Measurements from ENCODE around the gene FAM227B. TPM values are rescaled to one million over a fixed set of nuclear protein-coding genes. Genes with fewer than 3 reads are reported as not detected.
"Not testable (repeated sequence)": the region's sequence is repeated elsewhere in the genome, so short reads cannot be mapped to it uniquely, and the experiment has no call there.

Gene FAM227B
- total and polyA plus RNA-seq, 3 experiments from 2014 or later: 4.9 to 20.4 (median 5.6) TPM

- Mint-ChIP-seq H3K27me3 (no peaks in the 10 kb centered on the region), H3K27ac (peak overlapping the region in 1 of 8 donors; percentile 46), H3K9me3 (peaks cover 20 to 33% (median 27%) of the 10 kb centered on the region in 5 donors), H3K36me3 (peaks cover 22 to 49% (median 28%) of the 10 kb centered on the region in 3 donors), H3K4me1 (no peaks in the 10 kb centered on the region), H3K4me3 (no peak overlapping the region)
- Histone ChIP-seq H3K36me3 (ENCODE audit: insufficient read depth, low read length) (no peaks in the 10 kb centered on the region), H3K9me3 (ENCODE audit: low read length) (no peaks in the 10 kb centered on the region), H3K4me1 (ENCODE audit: insufficient read depth, low read length) (no peaks in the 10 kb centered on the region), H3K27ac (ENCODE audit: low read depth, low read length) (no peak overlapping the region), H3K4me3 (ENCODE audit: low read length) (no peak overlapping the region), H3K27me3 (ENCODE audit: insufficient read depth, low read length, poor library complexity, severe bottlenecking) (no peaks in the 10 kb centered on the region)
- CTCF ChIA-PET: no interaction called here
- no peak for DNase-seq
- POLR2A ChIA-PET: no interaction called here
These were observed 14.0 kb downstream of the FAM227B start for GRCh38 chr15:49606594-49606993.

GRCh38 chr15:49605588-49605987 lies 15.0 kb downstream of the FAM227B start:
- CTCF ChIA-PET: no interaction called here
- Histone ChIP-seq H3K27ac (ENCODE audit: low read depth, low read length) (no peak overlapping the region), H3K9me3 (ENCODE audit: low read length) (no peaks in the 10 kb centered on the region), H3K4me1 (ENCODE audit: insufficient read depth, low read length) (no peaks in the 10 kb centered on the region), H3K27me3 (ENCODE audit: insufficient read depth, low read length, poor library complexity, severe bottlenecking) (no peaks in the 10 kb centered on the region), H3K36me3 (ENCODE audit: insufficient read depth, low read length) (no peaks in the 10 kb centered on the region), H3K4me3 (ENCODE audit: low read length) (no peak overlapping the region)
- Mint-ChIP-seq H3K27ac (no peak overlapping the region), H3K27me3 (no peaks in the 10 kb centered on the region), H3K4me3 (no peak overlapping the region), H3K4me1 (no peaks in the 10 kb centered on the region), H3K9me3 (peaks cover 23 to 38% (median 32%) of the 10 kb centered on the region in 5 donors), H3K36me3 (peaks cover 22 to 52% (median 29%) of the 10 kb centered on the region in 3 donors)
- DNase-seq: no peak
- POLR2A ChIA-PET: no interaction called here

- no peak for DNase-seq
- Histone ChIP-seq H3K36me3 (ENCODE audit: insufficient read depth, low read length) (no peaks in the 10 kb centered on the region), H3K4me1 (ENCODE audit: insufficient read depth, low read length) (no peaks in the 10 kb centered on the region), H3K27ac (ENCODE audit: low read depth, low read length) (no peak overlapping the region), H3K4me3 (ENCODE audit: low read length) (no peak overlapping the region), H3K27me3 (ENCODE audit: insufficient read depth, low read length, poor library complexity, severe bottlenecking) (no peaks in the 10 kb centered on the region), H3K9me3 (ENCODE audit: low read length) (no peaks in the 10 kb centered on the region)
- Mint-ChIP-seq H3K9me3 (peaks cover 25 to 41% (median 37%) of the 10 kb centered on the region in 5 donors), H3K4me3 (no peak overlapping the region), H3K36me3 (peaks cover 22 to 55% (median 27%) of the 10 kb centered on the region in 3 donors), H3K27me3 (no peaks in the 10 kb centered on the region), H3K27ac (no peak overlapping the region), H3K4me1 (no peaks in the 10 kb centered on the region)
- ChIA-PET CTCF (no interaction called here), POLR2A (no interaction called here)
These were observed 15.8 kb downstream of the FAM227B start for GRCh38 chr15:49604625-49605409.

- H3K4me3 Mint-ChIP-seq; H3K27ac Mint-ChIP-seq; H3K36me3 ChIP-seq (ENCODE audit: insufficient read depth, low read length); H3K27me3 ChIP-seq (ENCODE audit: insufficient read depth, low read length, poor library complexity, severe bottlenecking); DNase-seq; H3K4me3 ChIP-seq (ENCODE audit: low read length); H3K9me3 ChIP-seq (ENCODE audit: low read length); H3K27me3 Mint-ChIP-seq; H3K4me1 ChIP-seq (ENCODE audit: insufficient read depth, low read length); CTCF ChIA-PET; POLR2A ChIA-PET; H3K27ac ChIP-seq (ENCODE audit: low read depth, low read length): not testable (repeated sequence)
- Mint-ChIP-seq H3K36me3 (peaks cover 6 to 47% (median 16%) of the 10 kb centered on the region in 3 donors), H3K9me3 (peaks cover 12 to 35% (median 30%) of the 10 kb centered on the region in 5 donors), H3K4me1 (peaks cover 6 to 18% (median 15%) of the 10 kb centered on the region in 3 donors)
These were observed 27.7 kb downstream of the FAM227B start for GRCh38 chr15:49592829-49593316.

- peaks cover 6 to 18% (median 15%) of the 10 kb centered on the region in 3 donors for H3K4me1 Mint-ChIP-seq
- no peak overlapping the region for H3K27ac ChIP-seq (ENCODE audit: low read depth, low read length)
- CTCF ChIA-PET: no interaction called here
- no peaks in the 10 kb centered on the region for H3K27me3 Mint-ChIP-seq
- peak overlapping the region in 4 of 7 donors; percentile 40 to 63 (median 52) for H3K4me3 Mint-ChIP-seq
- no peak overlapping the region for H3K4me3 ChIP-seq (ENCODE audit: low read length)
- H3K9me3 ChIP-seq (ENCODE audit: low read length): no peaks in the 10 kb centered on the region
- H3K4me1 ChIP-seq (ENCODE audit: insufficient read depth, low read length): no peaks in the 10 kb centered on the region
- H3K36me3 ChIP-seq (ENCODE audit: insufficient read depth, low read length): no peaks in the 10 kb centered on the region
- POLR2A ChIA-PET: interaction anchor here (0.6 kb wide), 1 partner anchor 30 kb away, joined by 5 read pairs; no protein-coding TSS in a partner anchor
- H3K9me3 Mint-ChIP-seq: peaks cover 0 to 24% (median 14%) of the 10 kb centered on the region in 5 donors
- no peak for DNase-seq
- peak overlapping the region in 4 of 8 donors; percentile 35 to 89 (median 40) for H3K27ac Mint-ChIP-seq
- H3K36me3 Mint-ChIP-seq: peaks cover 9 to 36% (median 20%) of the 10 kb centered on the region in 3 donors
- H3K27me3 ChIP-seq (ENCODE audit: insufficient read depth, low read length, poor library complexity, severe bottlenecking): no peaks in the 10 kb centered on the region
These were observed 31.6 kb downstream of the FAM227B start for GRCh38 chr15:49589030-49589429.

GRCh38 chr15:49573421-49573820 lies 47.2 kb downstream of the FAM227B start:
- CTCF ChIA-PET: no interaction called here
- H3K27me3 Mint-ChIP-seq: peaks cover 0 to 3% of the 10 kb centered on the region in 2 donors
- Histone ChIP-seq H3K9me3 (ENCODE audit: low read length) (no peaks in the 10 kb centered on the region), H3K27ac (ENCODE audit: low read depth, low read length) (no peak overlapping the region), H3K36me3 (ENCODE audit: insufficient read depth, low read length) (no peaks in the 10 kb centered on the region), H3K4me1 (ENCODE audit: insufficient read depth, low read length) (no peaks in the 10 kb centered on the region), H3K4me3 (ENCODE audit: low read length) (no peak overlapping the region), H3K27me3 (ENCODE audit: insufficient read depth, low read length, poor library complexity, severe bottlenecking) (no peaks in the 10 kb centered on the region)
- peaks cover 15 to 53% (median 33%) of the 10 kb centered on the region in 3 donors for H3K36me3 Mint-ChIP-seq
- no peak overlapping the region for H3K27ac Mint-ChIP-seq
- H3K4me3 Mint-ChIP-seq: no peak overlapping the region
- peaks cover 28 to 49% (median 32%) of the 10 kb centered on the region in 5 donors for H3K9me3 Mint-ChIP-seq
- no peak for DNase-seq
- POLR2A ChIA-PET: no interaction called here
- H3K4me1 Mint-ChIP-seq: peaks cover 0 to 5% (median 3%) of the 10 kb centered on the region in 3 donors

GRCh38 chr15:49570672-49571071 lies 49.9 kb downstream of the FAM227B start:
- no peaks in the 10 kb centered on the region for H3K27me3 ChIP-seq (ENCODE audit: insufficient read depth, low read length, poor library complexity, severe bottlenecking)
- Mint-ChIP-seq H3K27me3 (peaks cover 0 to 3% of the 10 kb centered on the region in 2 donors), H3K36me3 (peaks cover 9 to 33% (median 17%) of the 10 kb centered on the region in 3 donors), H3K4me3 (no peak overlapping the region), H3K4me1 (peaks cover 0 to 5% (median 3%) of the 10 kb centered on the region in 3 donors), H3K9me3 (peaks cover 28 to 46% (median 36%) of the 10 kb centered on the region in 5 donors), H3K27ac (no peak overlapping the region)
- no peaks in the 10 kb centered on the region for H3K4me1 ChIP-seq (ENCODE audit: insufficient read depth, low read length)
- H3K27ac ChIP-seq (ENCODE audit: low read depth, low read length): no peak overlapping the region
- ChIA-PET POLR2A (no interaction called here), CTCF (no interaction called here)
- no peak for DNase-seq
- H3K9me3 ChIP-seq (ENCODE audit: low read length): no peaks in the 10 kb centered on the region
- H3K4me3 ChIP-seq (ENCODE audit: low read length): no peak overlapping the region
- H3K36me3 ChIP-seq (ENCODE audit: insufficient read depth, low read length): no peaks in the 10 kb centered on the region

GRCh38 chr15:49570174-49570573 lies 50.4 kb downstream of the FAM227B start:
- no peak overlapping the region for H3K27ac ChIP-seq (ENCODE audit: low read depth, low read length)
- peaks cover 0 to 3% of the 10 kb centered on the region in 2 donors for H3K27me3 Mint-ChIP-seq
- H3K9me3 ChIP-seq (ENCODE audit: low read length): no peaks in the 10 kb centered on the region
- H3K36me3 Mint-ChIP-seq: peaks cover 9 to 30% (median 15%) of the 10 kb centered on the region in 3 donors
- H3K9me3 Mint-ChIP-seq: peaks cover 28 to 48% (median 36%) of the 10 kb centered on the region in 5 donors
- ChIA-PET POLR2A (no interaction called here), CTCF (no interaction called here)
- H3K36me3 ChIP-seq (ENCODE audit: insufficient read depth, low read length): no peaks in the 10 kb centered on the region
- no peak overlapping the region for H3K4me3 ChIP-seq (ENCODE audit: low read length)
- H3K27me3 ChIP-seq (ENCODE audit: insufficient read depth, low read length, poor library complexity, severe bottlenecking): no peaks in the 10 kb centered on the region
- no peak for DNase-seq
- H3K4me1 ChIP-seq (ENCODE audit: insufficient read depth, low read length): no peaks in the 10 kb centered on the region
- peaks cover 0 to 5% (median 3%) of the 10 kb centered on the region in 3 donors for H3K4me1 Mint-ChIP-seq
- H3K27ac Mint-ChIP-seq: no peak overlapping the region
- no peak overlapping the region for H3K4me3 Mint-ChIP-seq
